DND-41 (cell line): ENCODE measurements around the gene COL13A1.

Source experiments
- ATAC-seq: fragments of 200-7000 bp; cut with Tn5 transposase; 3 replicates; pipeline ENCODE4 v1.9.1; 2021; ENCODE audit warnings: low read depth; ENCODE audit not compliant: insufficient read depth
- DNase-seq: peaks from one replicate; pipeline ENCODE4 v3.0.0-alpha.2; 2020
- H2AFZ ChIP-seq: 2 replicates; pipeline ENCODE4 v1.6.0; 2012; ENCODE audit warnings: low read depth, low read length
- H3K27ac ChIP-seq: 2 replicates; pipeline ENCODE4 v1.5.1; 2012; ENCODE audit warnings: low read length, inconsistent platforms
- H3K27me3 ChIP-seq: fragments of 200-600 bp; sonication (generic); 2 replicates; pipeline ENCODE4 v1.6.0; 2012; ENCODE audit warnings: low read length, mild to moderate bottlenecking, inconsistent platforms; ENCODE audit not compliant: insufficient read depth, poor library complexity
- H3K36me3 ChIP-seq: 2 replicates; pipeline ENCODE4 v1.5.1; 2012; ENCODE audit warnings: low read length, inconsistent platforms; ENCODE audit not compliant: insufficient read depth
- H3K4me1 ChIP-seq: 2 replicates; pipeline ENCODE4 v1.5.1; 2012; ENCODE audit warnings: mild to moderate bottlenecking, low read length; ENCODE audit not compliant: insufficient read depth
- H3K4me2 ChIP-seq: 2 replicates; pipeline ENCODE4 v1.6.0; 2012; ENCODE audit warnings: mild to moderate bottlenecking, moderate library complexity, low read length, inconsistent platforms; ENCODE audit not compliant: insufficient read depth
- H3K4me3 ChIP-seq, 2 experiments: fragments of 200-600 bp in 1 of 2; shearing (Covaris generic) in 1 of 2; 2 replicates each; pipeline ENCODE4 v1.5.1; 2012 to 2016; ENCODE audit warnings: inconsistent platforms in 2 of 2, low read length in 2 of 2, mild to moderate bottlenecking in 2 of 2, low read depth in 1 of 2, moderate library complexity in 1 of 2
- H3K79me2 ChIP-seq: 2 replicates; pipeline ENCODE4 v1.6.0; 2012; ENCODE audit warnings: low read length, inconsistent platforms; ENCODE audit not compliant: insufficient read depth
- H3K9ac ChIP-seq: 2 replicates; pipeline ENCODE4 v1.6.0; 2012; ENCODE audit warnings: low read depth, mild to moderate bottlenecking, inconsistent platforms, low read length, moderate library complexity
- H3K9me3 ChIP-seq: 2 replicates; pipeline ENCODE4 v1.5.1; 2012; ENCODE audit warnings: low read length, moderate library complexity, mild to moderate bottlenecking, inconsistent platforms; ENCODE audit not compliant: insufficient read depth, severe bottlenecking
- H4K20me1 ChIP-seq: 2 replicates; pipeline ENCODE4 v1.6.0; 2012; ENCODE audit warnings: low read length; ENCODE audit not compliant: insufficient read depth
- EZH2 ChIP-seq: IDR thresholded peaks from 3 replicates; pipeline ENCODE4 v1.6.1; 2012; ENCODE audit warnings: borderline replicate concordance, low read depth, mild to moderate bottlenecking, moderate library complexity, low read length, inconsistent platforms; ENCODE audit not compliant: severe bottlenecking
- TF ChIP-seq, protein P1 (sequence below): IDR thresholded peaks from 2 replicates; pipeline ENCODE4 v1.5.1; 2012; ENCODE audit warnings: borderline replicate concordance, low read length, moderate library complexity, mild to moderate bottlenecking; ENCODE audit not compliant: poor library complexity, severe bottlenecking; ENCODE audit errors: extremely low read depth

Gene COL13A1

DNA sequence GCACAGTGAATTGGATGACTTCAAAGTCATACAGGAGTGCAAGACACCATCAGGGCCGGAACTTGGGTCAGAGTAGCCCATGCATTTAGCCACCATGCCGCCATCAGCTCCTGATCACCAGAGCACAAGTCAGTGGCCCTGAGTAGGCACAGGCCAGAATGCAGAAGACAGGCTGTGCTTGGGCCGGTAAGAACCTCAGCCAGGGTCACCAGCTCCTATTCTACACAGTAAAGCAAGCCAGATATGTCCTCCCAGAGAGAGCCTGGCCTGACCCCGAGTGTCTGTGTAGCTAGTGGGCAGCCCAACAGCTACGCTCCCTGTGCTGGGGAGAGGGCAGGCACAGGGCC is 44.5 kb upstream of the COL13A1 start:
- Histone ChIP-seq H3K9me3 (no peaks in the 10 kb centered on the region), H3K27me3 (peaks cover 2% of the 10 kb centered on the region), H2AFZ (no peak overlapping the region), H3K4me2 (no peak overlapping the region), H3K79me2 (no peaks in the 10 kb centered on the region), H3K4me3 (no peak overlapping the region), H3K27ac (no peak overlapping the region), H3K36me3 (no peaks in the 10 kb centered on the region), H4K20me1 (no peaks in the 10 kb centered on the region), H3K9ac (no peak overlapping the region), H3K4me1 (no peaks in the 10 kb centered on the region)
- ATAC-seq (no peak), DNase-seq (no peak)
- TF ChIP-seq, protein P1, sequence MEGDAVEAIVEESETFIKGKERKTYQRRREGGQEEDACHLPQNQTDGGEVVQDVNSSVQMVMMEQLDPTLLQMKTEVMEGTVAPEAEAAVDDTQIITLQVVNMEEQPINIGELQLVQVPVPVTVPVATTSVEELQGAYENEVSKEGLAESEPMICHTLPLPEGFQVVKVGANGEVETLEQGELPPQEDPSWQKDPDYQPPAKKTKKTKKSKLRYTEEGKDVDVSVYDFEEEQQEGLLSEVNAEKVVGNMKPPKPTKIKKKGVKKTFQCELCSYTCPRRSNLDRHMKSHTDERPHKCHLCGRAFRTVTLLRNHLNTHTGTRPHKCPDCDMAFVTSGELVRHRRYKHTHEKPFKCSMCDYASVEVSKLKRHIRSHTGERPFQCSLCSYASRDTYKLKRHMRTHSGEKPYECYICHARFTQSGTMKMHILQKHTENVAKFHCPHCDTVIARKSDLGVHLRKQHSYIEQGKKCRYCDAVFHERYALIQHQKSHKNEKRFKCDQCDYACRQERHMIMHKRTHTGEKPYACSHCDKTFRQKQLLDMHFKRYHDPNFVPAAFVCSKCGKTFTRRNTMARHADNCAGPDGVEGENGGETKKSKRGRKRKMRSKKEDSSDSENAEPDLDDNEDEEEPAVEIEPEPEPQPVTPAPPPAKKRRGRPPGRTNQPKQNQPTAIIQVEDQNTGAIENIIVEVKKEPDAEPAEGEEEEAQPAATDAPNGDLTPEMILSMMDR: no peak
- no peak for TF ChIP-seq EZH2

DNA sequence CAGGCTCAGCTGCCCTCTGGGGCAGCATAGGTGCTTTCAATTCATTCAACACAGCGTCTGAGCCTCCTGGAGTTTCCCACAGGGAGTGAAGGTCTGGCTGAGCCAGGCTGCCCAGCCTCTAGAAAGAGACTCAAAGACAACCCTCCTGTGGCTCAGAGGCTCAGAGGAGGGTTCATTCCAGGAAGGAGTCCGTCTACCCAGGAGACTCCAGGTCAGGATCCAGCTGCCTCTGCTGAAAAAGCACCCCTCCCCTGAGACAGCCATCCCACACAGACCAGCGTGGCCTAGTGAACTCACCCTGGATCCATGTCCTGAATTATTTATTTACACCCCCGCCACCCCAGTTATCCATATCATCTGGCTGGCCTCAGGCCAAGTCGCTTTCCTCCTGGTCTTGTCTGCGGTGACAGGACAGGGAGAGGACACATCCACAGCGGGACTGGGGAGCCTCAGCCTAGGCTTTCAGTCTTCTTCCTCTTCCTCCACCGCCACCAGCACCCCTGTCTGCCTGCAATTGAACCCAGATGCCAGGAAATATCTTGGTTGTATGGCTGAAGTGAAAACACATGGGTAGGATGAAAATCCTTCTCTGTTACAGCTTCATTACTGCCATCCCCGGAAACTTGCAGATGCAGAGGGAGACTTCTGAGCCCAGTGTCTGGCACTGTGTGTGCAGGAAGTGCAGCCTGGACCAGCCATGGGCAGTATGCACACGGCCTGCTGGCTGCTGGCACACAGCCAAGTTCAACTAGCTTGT is 44.0 kb upstream of the COL13A1 start:
- ATAC-seq (no peak), DNase-seq (no peak)
- Histone ChIP-seq H3K36me3 (no peaks in the 10 kb centered on the region), H3K4me3 (no peak overlapping the region), H3K79me2 (no peaks in the 10 kb centered on the region), H3K4me2 (no peak overlapping the region), H2AFZ (no peak overlapping the region), H3K4me1 (no peaks in the 10 kb centered on the region), H3K9me3 (no peaks in the 10 kb centered on the region), H4K20me1 (no peaks in the 10 kb centered on the region), H3K27ac (no peak overlapping the region), H3K9ac (no peak overlapping the region), H3K27me3 (no peaks in the 10 kb centered on the region)
- TF ChIP-seq, protein P1: no peak
- no peak for TF ChIP-seq EZH2

DNA sequence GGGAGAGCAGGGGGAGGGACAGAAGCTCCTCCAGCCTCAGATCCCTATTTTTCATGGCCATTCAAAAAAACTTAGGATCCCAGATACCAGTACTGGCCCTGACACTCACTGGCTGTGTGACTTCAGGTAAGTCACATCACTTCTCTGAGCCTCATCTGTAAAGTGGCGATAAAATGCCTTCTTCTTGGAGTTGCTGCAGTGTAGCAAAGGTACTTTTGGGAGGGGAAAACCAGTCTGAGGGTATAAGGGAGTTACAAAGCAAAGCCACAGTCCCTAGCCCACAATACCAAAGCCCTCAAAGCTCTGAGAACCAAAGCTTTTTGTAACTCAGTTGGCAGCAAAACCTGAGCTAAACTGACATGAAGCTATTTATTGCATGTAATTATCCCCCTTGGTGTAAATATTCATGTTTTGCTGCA is 43.4 kb upstream of the COL13A1 start:
- DNase-seq (no peak), ATAC-seq (no peak)
- Histone ChIP-seq H3K4me3 (no peak overlapping the region), H3K27me3 (no peaks in the 10 kb centered on the region), H3K9ac (no peak overlapping the region), H3K79me2 (no peaks in the 10 kb centered on the region), H3K4me2 (no peak overlapping the region), H3K27ac (no peak overlapping the region), H3K9me3 (no peaks in the 10 kb centered on the region), H4K20me1 (no peaks in the 10 kb centered on the region), H3K4me1 (no peaks in the 10 kb centered on the region), H3K36me3 (no peaks in the 10 kb centered on the region), H2AFZ (no peak overlapping the region)
- no peak for TF ChIP-seq EZH2
- TF ChIP-seq, protein P1: no peak

DNA sequence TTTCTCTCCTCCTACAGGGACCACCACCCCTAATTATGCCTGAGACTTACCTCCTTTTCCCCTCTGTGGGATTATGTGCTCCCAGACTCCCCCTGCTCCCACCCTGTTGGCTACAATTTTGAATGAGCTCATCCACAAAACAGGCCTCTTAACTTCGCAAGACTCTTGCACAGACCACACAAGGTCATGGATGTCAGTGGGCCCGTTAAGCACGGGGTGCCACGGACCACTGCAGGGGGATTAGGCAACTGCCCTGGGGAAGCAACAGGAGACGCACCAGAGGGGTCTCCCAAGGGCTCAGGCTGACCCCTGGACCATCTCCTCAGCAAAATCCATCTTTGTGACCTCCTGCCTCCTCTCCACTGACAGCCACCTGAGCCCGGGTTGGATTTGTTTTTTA is 42.1 kb upstream of the COL13A1 start:
- H3K9ac ChIP-seq: no peak overlapping the region
- H3K79me2 ChIP-seq: no peaks in the 10 kb centered on the region
- H4K20me1 ChIP-seq: no peaks in the 10 kb centered on the region
- H3K36me3 ChIP-seq: no peaks in the 10 kb centered on the region
- H3K4me1 ChIP-seq: no peaks in the 10 kb centered on the region
- no peaks in the 10 kb centered on the region for H3K9me3 ChIP-seq
- no peak for DNase-seq
- no peak overlapping the region for H3K4me3 ChIP-seq
- no peak overlapping the region for H3K27ac ChIP-seq
- TF ChIP-seq EZH2: no peak
- TF ChIP-seq, protein P1: no peak
- no peak overlapping the region for H3K4me2 ChIP-seq
- H3K27me3 ChIP-seq: no peaks in the 10 kb centered on the region
- no peak overlapping the region for H2AFZ ChIP-seq
- ATAC-seq: no peak
